HK-2 (cell line): Measurements from ENCODE around the gene NKAIN2.
"Not testable (repeated sequence)": the region's sequence is repeated elsewhere in the genome, so short reads cannot be mapped to it uniquely, and the experiment has no call there.

Experiments
- DNase-seq: peaks from one replicate; pipeline ENCODE4 v3.0.0-alpha.2; 2018; ENCODE audit not compliant: unreplicated experiment

NKAIN2 gene

DNA sequence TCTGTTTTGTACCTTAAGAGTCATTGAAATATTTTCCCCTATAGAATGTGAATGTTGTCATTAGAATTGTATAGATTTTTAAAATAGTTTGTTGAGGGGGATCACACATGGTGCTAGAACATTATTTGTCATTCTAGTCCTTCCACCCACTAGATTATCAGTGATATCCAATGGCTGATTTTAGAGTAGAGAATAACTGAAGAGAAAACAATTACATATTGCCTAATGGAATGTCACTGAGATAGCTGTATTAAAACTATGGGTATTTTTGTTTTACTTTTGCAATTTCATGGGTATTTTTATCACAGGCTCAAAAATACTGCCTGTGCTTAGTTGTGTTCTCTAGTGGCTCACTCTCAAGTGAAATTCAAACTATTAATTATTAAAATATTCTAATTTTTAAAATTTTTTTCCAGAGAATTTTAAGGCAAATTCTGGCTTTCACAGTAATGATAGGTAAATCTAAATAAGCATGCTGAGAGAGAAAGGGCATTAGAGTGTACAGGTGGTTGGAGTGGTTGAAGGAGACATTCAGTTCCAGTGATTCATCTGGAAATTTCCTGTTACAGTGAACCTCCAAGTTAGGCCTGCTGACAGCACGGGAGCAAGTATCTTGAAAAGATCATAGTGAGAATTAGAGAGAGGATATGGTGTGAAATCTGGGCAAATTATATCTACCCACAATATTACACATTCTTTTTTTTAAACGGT is 399.6 kb downstream of the NKAIN2 start:
- DNase-seq, result no peak

GRCh38 chr6:124203812-124204167 is 400.1 kb downstream of the NKAIN2 start:
- no peak for DNase-seq

- DNase-seq, result no peak
These were observed 402.3 kb downstream of the NKAIN2 start for GRCh38 chr6:124205921-124206320.

GRCh38 chr6:124223611-124224345 is 420.1 kb downstream of the NKAIN2 start:
- DNase-seq, result no peak

- DNase-seq, result no peak
These were observed 422.7 kb downstream of the NKAIN2 start for GRCh38 chr6:124226396-124226795.

- DNase-seq, result no peak
These were observed 429.6 kb downstream of the NKAIN2 start for GRCh38 chr6:124233221-124233620.

GRCh38 chr6:124234801-124235200 is 431.1 kb downstream of the NKAIN2 start:
- no peak for DNase-seq

DNA sequence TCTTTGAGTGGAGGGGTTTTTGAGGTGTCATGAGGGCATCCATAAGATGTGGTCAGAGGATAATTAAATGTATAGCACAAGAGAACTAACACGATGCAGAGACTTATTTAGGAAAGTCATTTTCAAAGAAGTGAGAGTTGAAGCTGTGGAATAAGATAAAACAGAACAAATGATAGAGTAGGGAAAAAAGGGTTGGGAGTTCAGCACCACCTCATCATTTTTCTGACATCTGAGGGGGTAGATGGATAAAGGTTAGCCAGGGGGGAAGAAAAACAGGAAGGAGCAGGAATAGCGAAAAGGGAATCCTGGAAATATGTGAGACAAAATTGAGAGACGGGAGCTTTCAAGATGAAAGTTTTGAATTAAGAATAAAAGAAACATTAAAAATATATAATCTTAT is 434.2 kb downstream of the NKAIN2 start:
- DNase-seq, result no peak

DNA sequence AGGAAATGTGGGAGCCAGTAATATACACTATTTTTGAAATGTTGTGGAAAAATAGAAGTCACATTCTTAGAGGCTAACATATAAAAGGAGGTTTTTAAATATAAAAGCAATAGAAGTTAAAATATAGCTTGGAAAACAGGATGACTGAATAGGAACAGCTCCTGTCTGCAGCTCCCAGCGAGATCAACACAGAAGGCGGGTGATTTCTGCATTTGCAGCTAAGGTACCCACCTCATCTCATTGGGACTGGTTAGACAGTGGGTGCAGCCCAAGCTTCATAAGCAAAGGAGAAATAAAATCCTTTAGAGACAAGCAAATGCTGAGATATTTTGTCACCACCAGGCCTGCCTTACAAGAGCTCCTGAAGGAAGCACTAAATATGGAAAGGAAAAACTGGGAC is 434.7 kb downstream of the NKAIN2 start:
- DNase-seq, result not testable (repeated sequence)

DNA sequence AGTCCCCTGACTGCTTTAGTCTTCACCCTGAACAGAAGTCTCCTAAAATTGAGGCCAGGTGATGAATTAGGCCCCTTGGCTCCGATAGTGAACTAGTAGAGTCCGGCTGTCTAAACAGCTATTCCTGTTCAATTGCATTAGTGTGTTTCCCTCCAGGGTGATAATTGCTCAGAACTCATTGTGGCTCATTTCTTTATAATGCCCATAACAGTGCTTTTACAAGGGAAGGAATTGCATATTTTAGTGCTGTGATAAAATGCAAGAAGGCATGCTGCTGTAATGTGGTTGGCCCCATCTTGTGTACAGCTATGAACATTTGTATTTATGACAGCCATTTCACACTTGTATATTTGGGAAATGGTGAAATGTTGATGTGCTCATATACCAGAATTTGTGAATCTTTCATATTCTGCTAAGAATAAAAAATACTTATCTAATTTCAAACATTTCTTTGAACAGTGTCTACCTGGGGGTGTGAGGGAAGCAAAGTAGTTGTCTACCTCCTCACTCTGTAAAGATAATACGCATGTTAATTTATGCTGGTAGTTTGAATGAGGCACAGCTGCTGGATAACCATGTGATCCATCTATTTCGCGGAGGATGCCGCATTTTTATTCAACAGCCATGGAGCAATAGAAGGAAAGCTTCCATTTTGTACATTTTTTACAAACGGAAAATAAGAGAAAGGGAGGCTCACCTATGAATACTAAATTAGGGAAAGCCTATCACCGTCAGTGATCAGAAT is 451.4 kb downstream of the NKAIN2 start:
- DNase-seq, result no peak

DNA sequence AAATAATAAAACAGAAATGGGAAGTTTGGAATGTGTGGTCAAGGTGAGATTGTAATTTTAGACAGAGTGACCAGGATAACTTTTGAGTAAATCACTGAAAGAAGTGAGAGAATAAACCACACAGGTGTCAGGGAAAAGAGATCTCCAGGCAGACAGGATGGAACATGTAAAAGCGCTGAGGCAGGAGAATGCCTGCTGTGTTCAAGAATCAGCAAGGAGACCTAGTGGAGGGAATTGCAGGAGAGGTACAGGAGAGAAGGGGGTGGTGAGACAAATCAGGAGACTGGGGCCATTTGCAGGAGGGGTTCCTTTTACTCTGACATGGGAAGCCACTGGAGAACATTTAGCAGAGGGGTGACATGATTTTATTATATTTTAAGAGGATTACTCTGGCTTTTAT is 456.7 kb downstream of the NKAIN2 start:
- no peak for DNase-seq

GRCh38 chr6:124269733-124270132 is 466.1 kb downstream of the NKAIN2 start:
- no peak for DNase-seq

DNA sequence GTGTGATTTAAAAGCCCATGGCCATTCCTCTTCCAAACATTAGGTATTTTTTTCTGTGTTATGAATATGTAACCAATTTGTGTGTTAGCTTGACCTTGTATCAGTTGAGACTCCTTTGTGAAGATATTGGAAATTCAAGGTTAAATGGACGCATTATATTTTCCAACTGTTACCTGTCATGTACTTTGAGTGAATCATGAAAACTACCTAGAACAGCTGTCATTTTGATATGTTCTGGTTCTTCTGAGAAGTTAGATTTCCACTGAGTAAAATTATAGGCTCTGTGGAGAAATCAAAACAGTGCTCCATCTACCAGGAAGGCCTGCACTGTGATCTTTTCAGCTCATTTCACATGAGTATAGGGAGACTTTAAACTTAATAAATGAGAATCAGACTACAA is 470.0 kb downstream of the NKAIN2 start:
- no peak for DNase-seq

DNA sequence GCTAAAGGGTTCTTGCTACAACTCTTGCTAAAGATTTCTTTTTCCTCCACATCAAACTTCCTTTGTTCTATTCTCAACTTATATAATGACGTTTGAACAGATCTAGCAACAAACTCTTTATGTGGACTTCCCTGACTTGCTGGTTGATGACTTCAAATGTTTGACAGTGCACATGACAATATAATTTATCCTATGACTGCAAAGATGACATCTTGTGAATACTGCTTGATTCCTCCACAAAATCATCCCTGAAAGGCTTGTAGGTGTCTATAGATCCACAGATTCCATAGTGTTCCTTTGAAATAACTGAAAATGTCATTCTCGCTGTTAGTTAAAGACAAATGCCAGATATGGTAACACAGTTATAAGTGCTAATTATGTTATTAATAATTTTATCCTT is 478.9 kb downstream of the NKAIN2 start:
- DNase-seq, result no peak

GRCh38 chr6:124283486-124283885 is 479.8 kb downstream of the NKAIN2 start:
- DNase-seq, result no peak

DNA sequence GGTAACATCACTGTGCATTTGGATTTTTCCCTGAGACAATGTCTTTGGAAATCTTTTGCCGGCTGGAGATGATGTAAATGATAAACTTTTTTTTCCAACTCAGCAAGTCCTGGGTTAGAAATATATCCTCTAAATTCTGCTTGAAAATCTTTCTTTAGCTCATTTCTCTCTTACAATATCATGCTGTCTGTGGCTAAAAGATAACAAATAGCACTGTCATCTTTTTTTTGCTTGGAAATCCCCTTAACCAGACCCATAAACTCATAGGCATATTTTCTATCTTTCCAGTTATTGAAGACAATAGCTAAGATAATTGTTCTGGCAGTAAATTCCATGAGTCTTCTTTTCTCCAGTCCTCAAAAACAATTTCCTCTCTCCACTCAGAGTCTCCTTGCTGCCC is 481.5 kb downstream of the NKAIN2 start:
- DNase-seq, result no peak

DNA sequence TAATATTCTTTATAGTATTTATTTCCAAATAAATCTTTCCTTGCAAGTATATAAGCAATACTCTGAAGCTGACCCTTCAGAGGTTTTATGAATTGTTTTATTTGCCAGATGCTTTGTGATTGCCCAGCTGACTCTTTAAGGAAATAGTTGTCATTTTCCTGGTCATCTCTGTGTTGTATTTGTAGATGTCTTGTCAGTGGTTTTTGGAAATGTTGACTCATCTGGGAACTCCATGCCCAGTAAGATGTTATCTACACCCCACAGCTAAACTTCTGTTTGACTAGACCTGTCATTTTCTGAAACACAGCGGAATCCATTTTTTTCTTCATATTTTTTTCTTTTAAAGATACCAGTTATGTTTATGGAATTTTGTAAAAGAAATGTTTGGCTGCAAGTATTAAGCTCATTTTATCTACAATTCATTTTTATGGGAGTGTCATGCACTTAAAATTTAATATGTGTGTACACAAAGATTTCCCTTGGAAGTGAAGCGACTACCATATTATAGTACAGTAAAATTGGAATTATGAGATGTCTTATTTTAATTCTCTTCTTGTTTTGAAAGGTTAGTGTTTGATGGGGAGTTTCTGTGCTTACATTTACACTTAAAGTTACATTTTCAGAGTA is 491.0 kb downstream of the NKAIN2 start:
- no peak for DNase-seq

GRCh38 chr6:124297507-124297906 is 493.8 kb downstream of the NKAIN2 start:
- no peak for DNase-seq

DNA sequence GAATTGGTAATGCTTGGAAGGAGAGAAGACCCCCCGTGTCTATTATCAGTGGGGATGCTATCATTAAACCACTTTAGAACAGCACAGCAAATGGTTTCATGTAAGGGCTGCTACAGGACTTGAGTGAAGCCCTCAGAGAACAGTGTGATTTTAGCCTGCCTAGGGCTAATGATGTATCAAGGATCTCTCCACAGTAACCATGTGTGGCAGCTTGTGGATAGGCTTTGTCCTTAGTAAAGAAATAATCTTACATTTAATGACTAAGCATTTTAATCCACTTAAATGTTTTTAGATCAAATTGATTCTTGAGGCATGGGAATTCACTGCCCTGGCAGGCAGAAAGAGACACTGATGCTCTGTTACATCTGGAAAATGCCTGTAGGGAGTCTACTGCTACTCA is 495.1 kb downstream of the NKAIN2 start:
- no peak for DNase-seq

GRCh38 chr6:124300907-124301306 is 497.2 kb downstream of the NKAIN2 start:
- DNase-seq, result not testable (repeated sequence)

DNA sequence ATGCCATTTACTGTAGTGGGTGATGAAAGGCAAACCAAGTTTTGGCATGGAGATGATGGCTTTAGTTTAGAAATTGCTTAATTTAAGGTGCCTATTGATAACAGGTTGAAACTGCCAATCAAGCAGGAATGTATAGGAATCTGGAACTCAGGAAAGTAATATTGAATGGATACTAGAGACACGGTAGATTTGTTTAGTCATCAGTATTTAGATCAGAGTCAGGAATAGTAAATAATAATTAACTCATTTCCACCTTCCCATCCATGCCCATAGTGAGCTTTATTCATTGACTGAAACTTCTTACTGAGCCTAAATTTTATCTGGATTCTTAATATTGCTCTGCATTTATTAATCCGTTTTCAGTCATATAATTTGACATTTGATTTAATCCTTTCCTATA is 500.3 kb downstream of the NKAIN2 start:
- no peak for DNase-seq

GRCh38 chr6:124310139-124310538 is 506.5 kb downstream of the NKAIN2 start:
- no peak for DNase-seq
